HEK293 (cell line): ENCODE measurements around the gene RETREG2.

Experiments used
- CTCF ChIA-PET: fragments of 350-600 bp; formaldehyde crosslinking; extraction: SDS; loops from one replicate; lab custom pipeline; 2021; ENCODE audit warnings: antibody characterized with exemption; lab: Yijun Ruan, JAX
- POLR2A ChIA-PET: fragments of 300-600 bp; formaldehyde crosslinking; extraction: SDS; loops from one replicate; lab custom pipeline; 2020; ENCODE audit warnings: antibody characterized with exemption, inconsistent platforms; lab: Yijun Ruan, JAX
- H3K27ac ChIP-seq: fragments of 200-500 bp; sonication (Bioruptor generic); 2 replicates; pipeline ENCODE4 v1.5.1; 2014; ENCODE audit warnings: low read depth, low read length, control low read depth, inconsistent platforms; ENCODE audit errors: extremely low read depth
- H3K36me3 ChIP-seq, 2 experiments: fragments of 200-500 bp in 1 of 2; sonication (Bioruptor generic) in 1 of 2; 1 replicate in 1 of 2; 2 replicates in 1 of 2; pipeline ENCODE4 v1.5.1; 2014 to 2017; ENCODE audit warnings: inconsistent platforms in 2 of 2, low read length in 2 of 2; ENCODE audit not compliant: control insufficient read depth in 2 of 2, insufficient read depth in 1 of 2
- H3K4me1 ChIP-seq: fragments of 200-500 bp; sonication (Bioruptor generic); 2 replicates; pipeline ENCODE4 v1.5.1; 2014; ENCODE audit warnings: mild to moderate bottlenecking, low read length, inconsistent platforms; ENCODE audit not compliant: control insufficient read depth, insufficient read depth
- H3K4me3 ChIP-seq: 2 replicates; pipeline ENCODE4 v1.5.1; 2011; ENCODE audit warnings: low read depth, mild to moderate bottlenecking, control low read depth, low read length, moderate library complexity
- H3K9me3 ChIP-seq: fragments of 200-500 bp; sonication (Bioruptor generic); 2 replicates; pipeline ENCODE4 v1.5.1; 2014; ENCODE audit warnings: low read depth, low read length, inconsistent platforms; ENCODE audit not compliant: control insufficient read depth, insufficient read depth
- BCL11A ChIP-seq: fragments of 450-650 bp; formaldehyde crosslinking; IDR thresholded peaks from 2 replicates; pipeline ENCODE4 v1.5.1; 2016; ENCODE audit warnings: low read depth, missing biosample characterization, missing genetic modification characterization
- CTCF ChIP-seq: fragments of 450-650 bp; formaldehyde crosslinking; IDR thresholded peaks from 2 replicates; pipeline ENCODE4 v1.5.1; 2016; ENCODE audit warnings: missing biosample characterization, missing genetic modification characterization
- GLI2 ChIP-seq: fragments of 450-650 bp; formaldehyde crosslinking; IDR thresholded peaks from 2 replicates; pipeline ENCODE4; 2017; ENCODE audit warnings: missing biosample characterization, missing genetic modification characterization, low read depth, borderline replicate concordance
- GLIS1 ChIP-seq: fragments of 450-650 bp; formaldehyde crosslinking; IDR thresholded peaks from 2 replicates; pipeline ENCODE4 v1.5.1; 2016; ENCODE audit warnings: missing biosample characterization, missing genetic modification characterization
- SCRT2 ChIP-seq: fragments of 450-650 bp; formaldehyde crosslinking; IDR thresholded peaks from 2 replicates; pipeline ENCODE4 v1.5.1; 2016; ENCODE audit warnings: missing biosample characterization, missing genetic modification characterization
- YY2 ChIP-seq: fragments of 450-650 bp; formaldehyde crosslinking; IDR thresholded peaks from 2 replicates; pipeline ENCODE4 v1.5.1; 2016; ENCODE audit warnings: missing biosample characterization, missing genetic modification characterization
- ZBTB11 ChIP-seq: fragments of 450-650 bp; formaldehyde crosslinking; conservative IDR thresholded peaks from 2 replicates; pipeline ENCODE4 v1.5.1; 2016; ENCODE audit warnings: low read depth, missing biosample characterization, missing genetic modification characterization
- ZBTB44 ChIP-seq: fragments of 450-650 bp; IDR thresholded peaks from 2 replicates; pipeline ENCODE4 v1.5.1; 2018; ENCODE audit warnings: missing biosample characterization, mild to moderate bottlenecking, missing genetic modification characterization
- ZNF132 ChIP-seq: fragments of 450-650 bp; formaldehyde crosslinking; IDR thresholded peaks from 2 replicates; pipeline ENCODE4 v1.5.1; 2017; ENCODE audit warnings: missing biosample characterization, missing genetic modification characterization, borderline replicate concordance
- ZNF133 ChIP-seq: fragments of 450-650 bp; formaldehyde crosslinking; IDR thresholded peaks from 2 replicates; pipeline ENCODE4 v1.5.1; 2016; ENCODE audit warnings: missing biosample characterization, missing genetic modification characterization
- ZNF157 ChIP-seq: fragments of 450-650 bp; formaldehyde crosslinking; IDR thresholded peaks from 2 replicates; pipeline ENCODE4 v1.5.1; 2016; ENCODE audit warnings: missing biosample characterization, missing genetic modification characterization
- ZNF19 ChIP-seq: fragments of 450-650 bp; formaldehyde crosslinking; IDR thresholded peaks from 2 replicates; pipeline ENCODE4; 2016; ENCODE audit warnings: missing biosample characterization, missing genetic modification characterization, low read depth
- ZNF23 ChIP-seq: fragments of 450-650 bp; formaldehyde crosslinking; IDR thresholded peaks from 2 replicates; pipeline ENCODE4 v1.5.1; 2016; ENCODE audit warnings: missing biosample characterization, missing genetic modification characterization, borderline replicate concordance
- ZNF248 ChIP-seq: fragments of 450-650 bp; formaldehyde crosslinking; IDR thresholded peaks from 2 replicates; pipeline ENCODE4 v1.5.1; 2017; ENCODE audit warnings: missing biosample characterization, missing genetic modification characterization
- ZNF354C ChIP-seq: fragments of 450-650 bp; formaldehyde crosslinking; IDR thresholded peaks from 2 replicates; pipeline ENCODE4 v1.5.1; 2016; ENCODE audit warnings: missing biosample characterization, missing genetic modification characterization, low read depth, borderline replicate concordance
- ZNF366 ChIP-seq: fragments of 450-650 bp; formaldehyde crosslinking; conservative IDR thresholded peaks from 2 replicates; pipeline ENCODE4 v1.5.1; 2016; ENCODE audit warnings: missing biosample characterization, missing genetic modification characterization
- ZNF404 ChIP-seq: fragments of 450-650 bp; formaldehyde crosslinking; IDR thresholded peaks from 2 replicates; pipeline ENCODE4 v1.5.1; 2017; ENCODE audit warnings: missing biosample characterization, missing genetic modification characterization
- ZNF426 ChIP-seq: fragments of 450-650 bp; formaldehyde crosslinking; IDR thresholded peaks from 2 replicates; pipeline ENCODE4 v1.5.1; 2017; ENCODE audit warnings: missing biosample characterization, missing genetic modification characterization, mild to moderate bottlenecking, inconsistent platforms, moderate library complexity
- ZNF558 ChIP-seq: fragments of 450-650 bp; formaldehyde crosslinking; IDR thresholded peaks from 2 replicates; pipeline ENCODE4 v1.5.1; 2016; ENCODE audit warnings: missing biosample characterization, missing genetic modification characterization
- ZNF580 ChIP-seq: fragments of 450-650 bp; formaldehyde crosslinking; IDR thresholded peaks from 2 replicates; pipeline ENCODE4 v1.5.1; 2016; ENCODE audit warnings: missing biosample characterization, missing genetic modification characterization
- ZNF596 ChIP-seq: fragments of 450-650 bp; IDR thresholded peaks from 2 replicates; pipeline ENCODE4 v1.5.0; 2018; ENCODE audit warnings: missing biosample characterization, mild to moderate bottlenecking, missing genetic modification characterization, moderate library complexity
- ZNF629 ChIP-seq: fragments of 450-650 bp; formaldehyde crosslinking; IDR thresholded peaks from 2 replicates; pipeline ENCODE4 v1.5.1; 2017; ENCODE audit warnings: missing biosample characterization, missing genetic modification characterization
- ZSCAN18 ChIP-seq: fragments of 450-650 bp; formaldehyde crosslinking; IDR thresholded peaks from 2 replicates; pipeline ENCODE4 v1.5.1; 2016; ENCODE audit warnings: missing biosample characterization, missing genetic modification characterization

RETREG2 gene

GRCh38 chr2:219214786-219215185 lies 36.7 kb downstream of the RETREG2 start:
- TF ChIP-seq ZNF19 (tag by site-specific recombination) (no peak), ZNF248 (tag by site-specific recombination) (no peak), ZNF366 (no peak), YY2 (tag by site-specific recombination) (no peak), ZNF157 (no peak), ZNF354C (tag by site-specific recombination) (no peak), ZBTB44 (tag by site-specific recombination) (no peak), ZNF132 (tag by site-specific recombination) (no peak), SCRT2 (tag by site-specific recombination) (no peak), BCL11A (no peak), ZNF426 (tag by site-specific recombination) (no peak), GLIS1 (no peak)
- Histone ChIP-seq H3K4me1 (no peaks in the 10 kb centered on the region), H3K27ac (no peak overlapping the region), H3K36me3 (peaks cover 15 to 72% of the 10 kb centered on the region in 2 experiments; a peak in 2 of 3 replicates), H3K4me3 (no peak overlapping the region), H3K9me3 (no peaks in the 10 kb centered on the region)
- CTCF ChIA-PET = interaction anchor here (1.0 to 1.3 kb wide), 2 partner anchors 34 to 81 kb away, joined by 3 read pairs; no protein-coding TSS in a partner anchor
- POLR2A ChIA-PET = no interaction called here

- ChIA-PET POLR2A (interaction anchor here (1.2 to 6.2 kb wide), 3 partner anchors 10 to 29 kb away, joined by 3 to 42 read pairs (median 5); partner anchors contain the start of genes ANKZF1, ATG9A, GLB1L and STK16), CTCF (interaction anchor here (0.6 to 2.5 kb wide), 5 partner anchors 11 to 308 kb away, joined by 3 to 13 read pairs (median 5); no protein-coding TSS in a partner anchor)
- Histone ChIP-seq H3K36me3 (peaks cover 15 to 72% of the 10 kb centered on the region in 2 experiments; a peak in 2 of 3 replicates), H3K9me3 (no peaks in the 10 kb centered on the region), H3K4me1 (no peaks in the 10 kb centered on the region), H3K4me3 (no peak overlapping the region), H3K27ac (no peak overlapping the region)
- no peak for TF ChIP-seq ZNF596 (tag by site-specific recombination)
- TF ChIP-seq ZBTB11 (tag by site-specific recombination) = no peak
- TF ChIP-seq ZSCAN18 = no peak
- no peak for TF ChIP-seq ZNF580 (tag by site-specific recombination)
- no peak for TF ChIP-seq ZNF23 (tag by site-specific recombination)
- TF ChIP-seq CTCF (tag by site-specific recombination) = no peak
- TF ChIP-seq ZNF133 = no peak
- no peak for TF ChIP-seq ZNF404 (tag by site-specific recombination)
- TF ChIP-seq ZNF629 (tag by site-specific recombination) = no peak
- no peak for TF ChIP-seq GLI2 (tag by site-specific recombination)
- TF ChIP-seq ZNF558 (tag by site-specific recombination) = no peak
Observed at GRCh38 chr2:219215871-219216534, 37.9 kb downstream of the RETREG2 start.
